Endothelial cell of umbilical vein (primary cell): ENCODE results near the gene SEMA3G. TPM values are rescaled to one million over a fixed set of nuclear protein-coding genes. Genes with fewer than 3 reads are reported as not detected.

Experiments
- BruUV-seq: library from RNA; stranded (reverse); fragments of 400-500 nt; replicated peaks from 2 replicates; lab custom pipeline; 2021; lab: Mats Ljungman, UMichigan
- CTCF ChIA-PET: fragments of 300-600, 350-600 bp; sonication (Branson Sonifier 250); formaldehyde crosslinking; loops from one replicate; lab custom pipeline; 2021; ENCODE audit warnings: antibody characterized with exemption, inconsistent platforms; lab: Charles Lee
- POLR2A ChIA-PET: fragments of 300-600, 350-600 bp; sonication (Branson Sonifier 250); formaldehyde crosslinking; loops from one replicate; lab custom pipeline; 2021; ENCODE audit warnings: antibody characterized with exemption, inconsistent platforms; lab: Charles Lee
- DNase-seq: peaks from one replicate; pipeline ENCODE4 v3.0.0-alpha.2; 2011; ENCODE audit warnings: low read depth, low spot score
- FAIRE-seq: peaks from 2 replicates; lab custom pipeline; 2011; peaks lifted over from hg19 to GRCh38; lab: Jason Lieb, UNC
- H2AFZ ChIP-seq: 2 replicates; pipeline ENCODE4 v1.6.0; 2012; ENCODE audit warnings: low read depth, low read length, control low read depth, inconsistent platforms
- H3K27ac ChIP-seq: 2 replicates; pipeline ENCODE4 v1.5.1; 2011; ENCODE audit warnings: low read depth, mild to moderate bottlenecking, control low read depth, low read length, moderate library complexity; ENCODE audit not compliant: insufficient read depth
- H3K27me3 ChIP-seq, 2 experiments: 2 replicates each; pipeline versions ENCODE4 v1.6.0 to v1.6.1; 2011; ENCODE audit warnings: low read length in 2 of 2, mixed read lengths in 1 of 2; ENCODE audit not compliant: control insufficient read depth in 2 of 2, insufficient read depth in 2 of 2
- H3K36me3 ChIP-seq, 2 experiments: 2 replicates in 1 of 2; 3 replicates in 1 of 2; pipeline ENCODE4 v1.5.1; 2011; ENCODE audit warnings: low read length in 2 of 2, mild to moderate bottlenecking in 1 of 2, moderate library complexity in 1 of 2; ENCODE audit not compliant: control insufficient read depth in 2 of 2, insufficient read depth in 2 of 2; ENCODE audit errors: extremely low read depth in 1 of 2
- H3K4me1 ChIP-seq: 3 replicates; pipeline ENCODE4 v1.5.1; 2011; ENCODE audit warnings: mild to moderate bottlenecking, low read length; ENCODE audit not compliant: control insufficient read depth, insufficient read depth; ENCODE audit errors: extremely low read depth
- H3K4me2 ChIP-seq: 2 replicates; pipeline ENCODE4 v1.6.1; 2011; ENCODE audit warnings: low read length, control low read depth, mixed read lengths; ENCODE audit not compliant: insufficient read depth
- H3K4me3 ChIP-seq, 3 experiments: fragments of 200-600 bp in 1 of 3; sonication (generic), shearing (Covaris generic) in 1 of 3; replicated peaks in 1 of 3; 2 replicates each; pipeline ENCODE4 v1.5.1; 2011 to 2016; ENCODE audit warnings: control low read depth in 3 of 3, low read length in 3 of 3, mild to moderate bottlenecking in 2 of 3, inconsistent platforms in 1 of 3, low read depth in 1 of 3, moderate library complexity in 1 of 3; ENCODE audit not compliant: insufficient read depth in 1 of 3
- H3K79me2 ChIP-seq: 2 replicates; pipeline ENCODE4 v1.6.0; 2012; ENCODE audit warnings: low read length, inconsistent platforms; ENCODE audit not compliant: control insufficient read depth, insufficient read depth
- H3K9ac ChIP-seq: replicated peaks from 2 replicates; pipeline ENCODE3; 2011; ENCODE audit warnings: low read length, control low read depth; ENCODE audit not compliant: insufficient read depth; ENCODE audit errors: extremely low read depth
- H3K9me1 ChIP-seq: replicated peaks from 3 replicates; pipeline ENCODE4 v1.6.0; 2011; ENCODE audit warnings: mild to moderate bottlenecking, low read length; ENCODE audit not compliant: control insufficient read depth, insufficient read depth; ENCODE audit errors: extremely low read depth
- H3K9me3 ChIP-seq: replicated peaks from 2 replicates; pipeline ENCODE4 v1.5.1; 2012; ENCODE audit warnings: low read length, inconsistent platforms; ENCODE audit not compliant: control insufficient read depth, insufficient read depth
- H4K20me1 ChIP-seq: replicated peaks from 2 replicates; pipeline ENCODE3; 2011; ENCODE audit warnings: mild to moderate bottlenecking, low read length; ENCODE audit not compliant: control insufficient read depth, insufficient read depth; ENCODE audit errors: extremely low read depth
- CTCF ChIP-seq, 2 donors: IDR thresholded peaks; 1 replicate in 1 of 2; 2 replicates in 1 of 2; pipeline ENCODE4 v1.5.1; 2011; ENCODE audit warnings: low read length in 2 of 2, mild to moderate bottlenecking in 2 of 2, moderate library complexity in 2 of 2, control low read depth in 1 of 2, inconsistent platforms in 1 of 2, low read depth in 1 of 2; ENCODE audit not compliant: insufficient read depth in 1 of 2; ENCODE audit errors: extremely low read depth in 1 of 2
- EZH2 ChIP-seq: IDR thresholded peaks from 2 replicates; pipeline ENCODE4 v1.6.1; 2012; ENCODE audit warnings: borderline replicate concordance, low read depth, mild to moderate bottlenecking, moderate library complexity, low read length, inconsistent platforms; ENCODE audit not compliant: severe bottlenecking
- FOS ChIP-seq: IDR thresholded peaks from 2 replicates; pipeline ENCODE4 v1.6.1; 2011; ENCODE audit warnings: mild to moderate bottlenecking, low read length, moderate library complexity, borderline replicate concordance; ENCODE audit not compliant: insufficient read depth
- GATA2 ChIP-seq: IDR thresholded peaks from 2 replicates; pipeline ENCODE4 v1.7.0; 2011; ENCODE audit warnings: low read depth, mild to moderate bottlenecking, moderate library complexity, mixed read lengths, low read length; ENCODE audit not compliant: insufficient read length, insufficient read depth
- JUN ChIP-seq: IDR thresholded peaks from 2 replicates; pipeline ENCODE4 v1.6.1; 2011; ENCODE audit warnings: borderline replicate concordance, low read depth; ENCODE audit not compliant: insufficient read length, insufficient read depth
- MAX ChIP-seq: IDR thresholded peaks from 2 replicates; pipeline ENCODE4 v1.6.1; 2011; ENCODE audit not compliant: insufficient read depth, insufficient read length
- MYC ChIP-seq: IDR thresholded peaks from one replicate; pipeline ENCODE4 v1.6.1; 2011; ENCODE audit warnings: mild to moderate bottlenecking, low read depth, low read length
- POLR2A ChIP-seq: IDR thresholded peaks from 2 replicates; pipeline ENCODE4 v1.6.1; 2012; ENCODE audit warnings: low read depth, mild to moderate bottlenecking, control low read depth, low read length
- POLR2AphosphoS5 ChIP-seq: IDR thresholded peaks from 2 replicates; pipeline ENCODE4 v1.6.1; 2012; ENCODE audit warnings: low read depth, mild to moderate bottlenecking, control low read depth, low read length, moderate library complexity; ENCODE audit not compliant: insufficient read depth
- dilution Hi-C: fragments of 300-500 bp; cut with MboI; formaldehyde crosslinking; loops from one replicate; pipeline ENCODE4 v1.15.0; 2019; ENCODE audit warnings: low sequenced_read_pairs; ENCODE audit not compliant: extremely low pct_ligation_motif_present
- intact Hi-C: fragments of 100-400 bp; cut with micrococcal nuclease; formaldehyde crosslinking; loops from one replicate; pipeline ENCODE4 v1.10.0; 2022
- polyA plus RNA-seq, 4 experiments: library from polyadenylated mRNA; depleted of rRNA in 3 of 4; stranded (reverse) in 3 of 4; unstranded in 1 of 4; fragments of >200 nt; gene quantifications; 2 replicates each; pipeline versions ENCODE4 v1.2.1 to v1.2.3, GENCODE V29; 2011 to 2012; ENCODE audit warnings: missing spikeins in 1 of 4
- total RNA-seq: library from RNA; stranded (reverse); gene quantifications from 2 replicates; pipeline ENCODE4 v1.2.3, GENCODE V29; 2021

SEMA3G gene
- total and polyA plus RNA-seq, 2 donors (not counting 3 experiments of a cell fraction or from before 2014, with no cell fraction given): 22.6 to 27.9 TPM

GRCh38 chr3:52405601-52406110 lies 39.2 kb downstream of the SEMA3G start:
- ChIA-PET POLR2A (no interaction called here), CTCF (no interaction called here)
- TF ChIP-seq FOS (no peak), MYC (no peak), MAX (no peak), GATA2 (no peak), EZH2 (no peak), POLR2AphosphoS5 (no peak), POLR2A (no peak)
- H3K27me3 ChIP-seq: no peaks in the 10 kb centered on the region
- no peak for DNase-seq
- peaks cover 18% of the 10 kb centered on the region for H3K79me2 ChIP-seq
- no peak for FAIRE-seq
- dilution Hi-C loops: no loop called here
- no peak overlapping the region for H3K9ac ChIP-seq
- H3K36me3 ChIP-seq: peaks cover 6 to 68% of the 10 kb centered on the region in 2 experiments
- H4K20me1 ChIP-seq: no peaks in the 10 kb centered on the region
- H3K4me3 ChIP-seq: no peak overlapping the region
- no peak overlapping the region for H3K4me2 ChIP-seq
- no peak overlapping the region for H2AFZ ChIP-seq
- no peaks in the 10 kb centered on the region for H3K9me1 ChIP-seq
- no TSS peak for BruUV-seq
- intact Hi-C loops: no loop called here
- no peaks in the 10 kb centered on the region for H3K9me3 ChIP-seq
- no peak overlapping the region for H3K27ac ChIP-seq
- peaks cover 8% of the 10 kb centered on the region for H3K4me1 ChIP-seq

- Histone ChIP-seq H3K4me1 (peaks cover 8% of the 10 kb centered on the region), H3K79me2 (peaks cover 18% of the 10 kb centered on the region), H3K27ac (no peak overlapping the region), H2AFZ (no peak overlapping the region), H3K4me2 (no peak overlapping the region), H3K9ac (no peak overlapping the region), H3K9me1 (no peaks in the 10 kb centered on the region), H3K9me3 (no peaks in the 10 kb centered on the region), H3K36me3 (peaks cover 6 to 72% of the 10 kb centered on the region in 2 experiments), H4K20me1 (no peaks in the 10 kb centered on the region), H3K4me3 (no peak overlapping the region), H3K27me3 (no peaks in the 10 kb centered on the region)
- DNase-seq (no peak), FAIRE-seq (no peak)
- CTCF ChIA-PET: no interaction called here
- dilution Hi-C loops (no loop called here), intact Hi-C loops (no loop called here)
- no TSS peak for BruUV-seq
- TF ChIP-seq EZH2: no peak
- TF ChIP-seq GATA2: no peak
- TF ChIP-seq POLR2A: no peak
- no peak for TF ChIP-seq JUN
- no peak for TF ChIP-seq MAX
- no peak for TF ChIP-seq CTCF (IDR thresholded peaks at IDR 0.05; ENCODE audit: extremely low read depth in 1 of 2, insufficient read depth in 1 of 2, low read depth in 1 of 2, low read length in 2 of 2)
- TF ChIP-seq POLR2AphosphoS5: no peak
- no peak for TF ChIP-seq FOS
- POLR2A ChIA-PET: no interaction called here
Measured at GRCh38 chr3:52405066-52405465, 39.8 kb downstream of the SEMA3G start.
